Gastrocnemius medialis (tissue), 4 donors: ENCODE measurements around the gene GAA.

Source experiments
- CTCF ChIP-seq, 5 experiments: fragments of 450-650 bp in 3 of 5; fragments of 200-600 bp in 2 of 5; sonication (generic) in 2 of 5; IDR thresholded peaks in 4 of 5; conservative IDR thresholded peaks in 1 of 5; 1 replicate in 4 of 5; 2 replicates in 1 of 5; pipeline ENCODE4 v1.5.1; 2016 to 2019; ENCODE audit warnings: antibody characterized with exemption in 5 of 5, mild to moderate bottlenecking in 3 of 5, moderate library complexity in 3 of 5
- POLR2A ChIP-seq, 2 donors: fragments of 450-650 bp; IDR thresholded peaks; one replicate each; pipeline ENCODE4 v1.6.1; 2017; ENCODE audit warnings: antibody characterized with exemption in 2 of 2, mild to moderate bottlenecking in 2 of 2, moderate library complexity in 2 of 2

GRCh38 chr17:80112471-80113032 lies 11.2 kb downstream of the GAA start:
- TF ChIP-seq CTCF (IDR thresholded peaks at IDR 0.05 in 4 of 5, conservative IDR thresholded peaks at IDR 0.05 in 1 of 5) (no peak), POLR2A (IDR thresholded peaks at IDR 0.05) (no peak)
